Esophagus squamous epithelium (tissue), 5 donors: ENCODE data around the gene BPGM. TPM values are rescaled to one million over a fixed set of nuclear protein-coding genes. Genes with fewer than 3 reads are reported as not detected.

Source experiments
- DNase-seq: peaks from one replicate; lab custom pipeline; 2025; lab: John Stamatoyannopoulos, UW
- H3K27ac ChIP-seq, 4 donors: fragments of 200-600 bp; sonication (generic); one replicate each; pipeline ENCODE4 v1.5.1; 2016 to 2019; ENCODE audit warnings: mild to moderate bottlenecking in 1 of 4
- H3K27me3 ChIP-seq, 4 donors: fragments of 200-600 bp; sonication (generic); 1 replicate in 3 of 4; 2 replicates in 1 of 4; pipeline versions ENCODE4 v1.5.1 to v1.6.0; 2017 to 2021; ENCODE audit warnings: antibody characterized with exemption in 1 of 4
- H3K36me3 ChIP-seq, 3 donors: fragments of 200-600 bp; sonication (generic); one replicate each; pipeline ENCODE4 v1.5.1; 2016 to 2019
- H3K4me1 ChIP-seq, 3 donors: fragments of 200-600 bp; sonication (generic); one replicate each; pipeline ENCODE4 v1.5.1; 2017 to 2019
- H3K4me3 ChIP-seq, 4 donors: fragments of 200-600 bp; sonication (generic); 1 replicate in 3 of 4; 2 replicates in 1 of 4; pipeline ENCODE4 v1.5.1; 2016 to 2019; ENCODE audit warnings: mild to moderate bottlenecking in 2 of 4, moderate library complexity in 1 of 4
- H3K9me3 ChIP-seq, 3 donors: fragments of 200-600 bp; sonication (generic); one replicate each; pipeline ENCODE4 v1.5.1; 2016 to 2019
- POLR2A ChIP-seq, 4 donors: fragments of 450-650 bp; IDR thresholded peaks; one replicate each; pipeline ENCODE4 v1.6.1; 2017; ENCODE audit warnings: antibody characterized with exemption in 4 of 4, mild to moderate bottlenecking in 4 of 4, moderate library complexity in 3 of 4
- WGBS, 2 donors: methylation state at CpG; one replicate each; pipeline ENCODE4 v1.1.5; 2018; 5-methylcytosine and 5-hydroxymethylcytosine counted together
- intact Hi-C: fragments of 100-400 bp; cut with DNase I; formaldehyde crosslinking; loops from one replicate; pipeline ENCODE4 v1.15.0; 2022
- total RNA-seq, 4 donors: library from RNA; depleted of rRNA; stranded (reverse); fragments of >200 nt; gene quantifications; one replicate each; pipeline ENCODE4 v1.1.0, GENCODE V29; 2016
- TF ChIP-seq, protein P1 (sequence below), 6 experiments: fragments of 450-650 bp in 4 of 6; fragments of 200-600 bp in 2 of 6; sonication (generic) in 2 of 6; IDR thresholded peaks; one replicate each; pipeline ENCODE4 v1.5.1; 2016 to 2019; ENCODE audit warnings: antibody characterized with exemption in 6 of 6, mild to moderate bottlenecking in 4 of 6, moderate library complexity in 4 of 6
- donor health status: DM: yes; HTN: yes; CAD: no.

The BPGM gene
- total RNA-seq, 4 donors from 2014 or later = 4.4 to 16.8 (median 11.3) TPM

DNA sequence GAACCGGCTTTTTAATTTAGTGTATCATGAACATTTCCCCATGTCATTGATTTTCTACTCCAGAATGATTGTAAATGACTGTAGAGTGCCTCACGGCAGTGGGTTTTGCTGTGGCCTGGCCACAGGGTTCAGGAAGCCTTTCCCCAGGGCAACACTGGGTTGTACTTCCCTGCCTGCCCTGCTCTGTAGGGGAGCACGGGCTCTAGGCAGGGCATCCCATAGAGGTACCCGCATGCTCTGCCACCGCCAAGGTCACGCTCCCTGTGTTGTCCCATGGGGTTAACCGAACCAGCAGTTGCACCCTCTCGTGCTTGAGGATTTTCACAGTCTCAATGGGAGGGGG is 63.8 kb downstream of the BPGM start:
- no peak for TF ChIP-seq POLR2A (IDR thresholded peaks at IDR 0.05)
- TF ChIP-seq, protein P1, sequence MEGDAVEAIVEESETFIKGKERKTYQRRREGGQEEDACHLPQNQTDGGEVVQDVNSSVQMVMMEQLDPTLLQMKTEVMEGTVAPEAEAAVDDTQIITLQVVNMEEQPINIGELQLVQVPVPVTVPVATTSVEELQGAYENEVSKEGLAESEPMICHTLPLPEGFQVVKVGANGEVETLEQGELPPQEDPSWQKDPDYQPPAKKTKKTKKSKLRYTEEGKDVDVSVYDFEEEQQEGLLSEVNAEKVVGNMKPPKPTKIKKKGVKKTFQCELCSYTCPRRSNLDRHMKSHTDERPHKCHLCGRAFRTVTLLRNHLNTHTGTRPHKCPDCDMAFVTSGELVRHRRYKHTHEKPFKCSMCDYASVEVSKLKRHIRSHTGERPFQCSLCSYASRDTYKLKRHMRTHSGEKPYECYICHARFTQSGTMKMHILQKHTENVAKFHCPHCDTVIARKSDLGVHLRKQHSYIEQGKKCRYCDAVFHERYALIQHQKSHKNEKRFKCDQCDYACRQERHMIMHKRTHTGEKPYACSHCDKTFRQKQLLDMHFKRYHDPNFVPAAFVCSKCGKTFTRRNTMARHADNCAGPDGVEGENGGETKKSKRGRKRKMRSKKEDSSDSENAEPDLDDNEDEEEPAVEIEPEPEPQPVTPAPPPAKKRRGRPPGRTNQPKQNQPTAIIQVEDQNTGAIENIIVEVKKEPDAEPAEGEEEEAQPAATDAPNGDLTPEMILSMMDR (IDR thresholded peaks at IDR 0.05) = no peak
- Histone ChIP-seq H3K4me1 (peaks cover 0 to 5% (median 0%) of the 10 kb centered on the region in 3 donors), H3K27ac (peak overlapping the region in 2 of 4 donors; percentile 50 to 53), H3K4me3 (no peak overlapping the region), H3K36me3 (no peaks in the 10 kb centered on the region), H3K9me3 (no peaks in the 10 kb centered on the region), H3K27me3 (no peaks in the 10 kb centered on the region)
- intact Hi-C loops = no loop called here
- no peak for DNase-seq
- 81 to 100% methylated on average over 1 to 7 of the region's 8 CpGs for whole genome bisulfite sequencing, 2 donors

DNA sequence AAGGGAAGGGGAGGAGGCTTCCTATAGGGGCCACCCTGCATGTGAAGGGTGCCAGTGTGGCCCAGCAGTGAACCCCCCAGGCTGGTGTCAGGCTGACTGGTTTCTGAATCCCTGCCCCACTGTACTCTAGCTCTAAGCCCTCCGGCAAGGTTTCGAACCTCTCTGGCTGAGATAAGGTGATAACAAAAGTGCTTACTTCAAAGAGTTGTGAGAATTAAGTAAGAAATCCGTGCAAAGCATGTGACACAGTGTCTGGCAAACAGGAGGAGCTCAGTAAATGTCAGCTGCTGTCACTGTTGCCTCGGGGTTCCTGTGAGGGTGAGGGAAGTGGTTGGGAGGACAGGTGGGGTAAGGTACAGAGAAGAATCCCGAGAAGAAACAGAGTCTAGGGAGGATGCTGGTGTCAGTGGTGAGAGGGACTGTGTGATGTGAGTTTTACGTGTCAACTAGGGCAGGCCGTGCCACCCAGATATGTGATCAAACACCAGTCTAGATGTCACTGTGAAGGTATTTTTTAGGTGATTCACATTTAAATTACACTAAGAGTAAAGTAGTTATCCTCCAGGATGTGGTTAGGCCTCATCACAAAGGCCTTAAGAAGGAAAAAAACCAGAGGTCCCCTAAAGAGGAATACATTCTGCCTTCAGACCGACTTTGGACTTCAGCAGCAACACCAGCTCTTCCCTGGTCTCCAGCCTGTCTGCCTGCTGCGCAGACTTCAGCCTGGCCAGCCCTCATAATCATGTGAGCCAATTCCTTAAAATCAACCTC is 64.4 kb downstream of the BPGM start:
- no peaks in the 10 kb centered on the region for H3K36me3 ChIP-seq
- no peaks in the 10 kb centered on the region for H3K9me3 ChIP-seq
- DNase-seq = no peak
- H3K27me3 ChIP-seq = no peaks in the 10 kb centered on the region
- intact Hi-C loops = no loop called here
- H3K27ac ChIP-seq = peak overlapping the region in 3 of 4 donors; percentile 45 to 53 (median 50)
- H3K4me1 ChIP-seq = peaks cover 0 to 5% (median 0%) of the 10 kb centered on the region in 3 donors
- H3K4me3 ChIP-seq = no peak overlapping the region
- WGBS, 2 donors = 56 to 57% methylated on average over 7 to 8 of the region's 9 CpGs
- TF ChIP-seq, protein P1 (IDR thresholded peaks at IDR 0.05) = no peak
- no peak for TF ChIP-seq POLR2A (IDR thresholded peaks at IDR 0.05)

DNA sequence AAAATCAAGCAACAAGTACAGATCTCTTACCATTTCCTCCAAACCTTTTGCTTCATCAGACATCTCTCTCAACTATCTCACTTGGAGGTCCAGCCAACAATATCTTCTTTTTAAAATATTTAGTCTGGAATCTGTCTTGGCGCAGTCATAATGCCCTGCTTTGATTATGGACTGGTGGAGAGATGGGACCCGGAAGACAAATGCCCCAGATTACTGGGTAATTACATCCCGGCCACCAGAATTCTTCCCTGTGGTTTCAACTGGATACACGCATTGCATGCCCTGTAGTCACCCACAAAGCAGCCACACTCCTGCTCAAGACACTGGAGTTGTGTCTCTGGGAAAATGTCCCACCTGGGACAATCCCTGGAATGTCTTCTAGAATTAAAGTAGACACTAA is 65.5 kb downstream of the BPGM start:
- Histone ChIP-seq H3K4me3 (no peak overlapping the region), H3K36me3 (no peaks in the 10 kb centered on the region), H3K27ac (peak overlapping the region in 1 of 4 donors; percentile 50), H3K4me1 (peaks cover 0 to 5% (median 0%) of the 10 kb centered on the region in 3 donors), H3K9me3 (no peaks in the 10 kb centered on the region), H3K27me3 (no peaks in the 10 kb centered on the region)
- no peak for TF ChIP-seq POLR2A (IDR thresholded peaks at IDR 0.05)
- intact Hi-C loops = no loop called here
- WGBS, 2 donors = 90 to 93% methylated on average over 4 of the region's 4 CpGs
- DNase-seq = no peak

- H3K9me3 ChIP-seq = no peaks in the 10 kb centered on the region
- no peak overlapping the region for H3K4me3 ChIP-seq
- H3K36me3 ChIP-seq = no peaks in the 10 kb centered on the region
- peaks cover 0 to 8% (median 0%) of the 10 kb centered on the region in 3 donors for H3K4me1 ChIP-seq
- DNase-seq = no peak
- H3K27me3 ChIP-seq = no peaks in the 10 kb centered on the region
- no peak for TF ChIP-seq POLR2A (IDR thresholded peaks at IDR 0.05)
- TF ChIP-seq, protein P1 (IDR thresholded peaks at IDR 0.05) = no peak
- H3K27ac ChIP-seq = no peak overlapping the region
- WGBS, 2 donors = 75 to 88% methylated on average over 2 of the region's 2 CpGs
- intact Hi-C loops = no loop called here
These were observed 68.0 kb downstream of the BPGM start for GRCh38 chr7:134714470-134715205.

GRCh38 chr7:134718211-134718875 is 71.7 kb downstream of the BPGM start:
- H3K4me1 ChIP-seq = peaks cover 0 to 37% (median 7%) of the 10 kb centered on the region in 3 donors
- WGBS, 2 donors = 44 to 57% methylated on average over 2 of the region's 2 CpGs
- no peak for DNase-seq
- H3K9me3 ChIP-seq = no peaks in the 10 kb centered on the region
- H3K36me3 ChIP-seq = no peaks in the 10 kb centered on the region
- no peak overlapping the region for H3K4me3 ChIP-seq
- peak overlapping the region in 1 of 4 donors; percentile 84 for H3K27ac ChIP-seq
- intact Hi-C loops = no loop called here
- TF ChIP-seq POLR2A (IDR thresholded peaks at IDR 0.05) = no peak
- TF ChIP-seq, protein P1 (IDR thresholded peaks at IDR 0.05) = no peak
- no peaks in the 10 kb centered on the region for H3K27me3 ChIP-seq
